Activated CD8-positive, alpha-beta memory T cell treated with anti-CD3 and anti-CD28 coated beads, Interleukin-2, amount 50 U/mL, for 24 hours (primary cell): Measurements from ENCODE around the gene ANKRD30BL.
"Not testable (repeated sequence)": the region's sequence is repeated elsewhere in the genome, so short reads cannot be mapped to it uniquely, and the experiment has no call there.

Experiments
- DNase-seq: peaks from one replicate; pipeline ENCODE4 v3.0.0-alpha.2; 2020; ENCODE audit errors: extremely low read depth

The ANKRD30BL gene, protein sequence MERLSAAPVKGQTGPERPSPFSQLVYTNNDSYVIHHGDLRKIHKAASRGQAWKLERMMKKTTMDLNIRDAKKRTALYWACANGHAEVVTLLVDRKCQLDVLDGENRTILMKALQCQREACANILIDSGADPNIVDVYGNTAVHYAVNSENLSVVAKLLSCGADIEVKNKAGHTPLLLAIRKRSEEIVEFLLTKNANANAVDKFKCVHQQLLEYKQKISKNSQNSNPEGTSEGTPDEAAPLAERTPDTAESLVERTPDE

GRCh38 chr2:132161161-132162124, at the start of gene ANKRD30BL:
Gene ANKRD30BL (minus strand): TSS chr2:132161952. CDS start chr2:132161705, 247 bp downstream.
- DNase-seq, result not testable (repeated sequence)

DNA sequence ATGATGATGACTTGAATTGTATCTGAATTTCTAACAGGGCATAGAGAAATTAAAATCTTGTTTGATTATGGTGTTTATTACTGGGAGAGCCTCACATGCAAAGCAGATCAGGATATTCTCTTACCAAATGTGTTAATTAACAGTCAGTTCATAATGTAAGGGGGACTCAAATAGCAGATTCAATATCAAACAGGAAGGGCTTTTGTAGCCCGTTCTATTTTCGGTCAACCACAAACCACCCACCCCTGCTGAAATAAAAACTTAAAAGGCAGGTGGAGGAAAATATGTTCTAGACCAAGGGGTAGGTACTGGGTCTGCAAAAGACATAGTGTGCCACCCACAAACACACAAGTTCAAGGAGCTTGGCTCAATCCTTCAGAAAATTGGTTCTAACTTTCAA, 41.1 kb upstream of the ANKRD30BL start:
- not testable (repeated sequence) for DNase-seq

- not testable (repeated sequence) for DNase-seq
These were observed 31.1 kb upstream of the ANKRD30BL start for GRCh38 chr2:132192854-132193253.

DNA sequence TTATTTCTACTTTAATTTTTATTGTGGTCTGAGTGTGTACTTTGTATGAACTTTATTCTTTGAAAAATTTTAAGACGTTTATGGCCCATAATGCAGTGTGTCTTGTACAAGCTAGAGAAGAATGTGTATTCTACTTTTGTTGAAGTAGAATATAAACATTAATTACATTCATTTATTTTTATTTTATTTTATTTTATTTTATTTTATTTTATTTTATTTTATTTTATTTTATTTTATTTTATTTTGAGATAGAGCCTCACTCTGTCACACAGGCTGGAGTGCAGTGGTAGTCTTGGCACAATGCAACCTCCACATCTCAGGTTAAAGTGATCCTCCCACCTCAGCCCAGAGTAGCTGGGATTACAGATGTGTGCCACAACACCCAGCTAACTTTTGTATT, 5.3 kb upstream of the ANKRD30BL start:
- DNase-seq, result not testable (repeated sequence)

DNA sequence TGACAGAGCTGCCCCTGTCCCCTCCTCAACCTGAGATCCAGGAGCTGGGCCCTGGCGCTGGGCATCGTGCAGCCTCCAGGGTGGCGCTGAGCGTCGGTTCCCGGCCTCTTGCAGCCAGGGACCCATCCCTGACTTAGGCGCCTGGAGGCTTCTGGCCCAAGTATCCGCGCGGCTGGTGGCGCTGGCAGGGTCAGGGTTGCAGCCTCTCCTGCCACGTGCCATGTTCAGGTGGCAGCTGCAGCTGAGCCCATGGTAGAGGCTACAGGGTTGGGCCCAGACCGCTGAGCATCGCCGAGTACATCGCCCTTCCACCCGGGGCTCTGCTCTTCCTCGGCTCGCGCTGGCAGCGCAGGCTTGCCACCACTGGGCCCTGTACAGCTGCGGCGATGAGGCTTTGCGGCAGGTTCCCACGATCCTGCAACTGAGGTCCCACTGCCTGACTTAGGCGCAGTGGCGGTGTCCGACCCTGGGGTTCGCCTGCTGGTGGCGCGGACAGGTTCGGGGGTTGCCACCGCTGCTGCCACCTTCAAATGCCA, 441 bp upstream of the ANKRD30BL start:
- not testable (repeated sequence) for DNase-seq

- DNase-seq, result not testable (repeated sequence)
These were observed 15.0 kb downstream of the ANKRD30BL start for GRCh38 chr2:132146774-132147173.
